ENCODE measurements around the gene TBC1D13. TPM values are rescaled to one million over a fixed set of nuclear protein-coding genes. Genes with fewer than 3 reads are reported as not detected.

The TBC1D13 gene
- total RNA-seq, 6 donors from 2014 or later: 14.7 to 27.0 (median 19.2) TPM

GRCh38 chr9:128764361-128764760 lies 22.7 kb upstream of the TBC1D13 start:
- Histone ChIP-seq H3K27me3 (no peaks in the 10 kb centered on the region), H3K4me1 (peaks cover 0 to 11% (median 0%) of the 10 kb centered on the region in 4 donors), H3K9me3 (no peaks in the 10 kb centered on the region), H3K4me3 (no peak overlapping the region), H3K36me3 (peaks cover 0 to 16% (median 5%) of the 10 kb centered on the region in 4 donors), H3K27ac (no peak overlapping the region)
- 79 to 94% methylated on average over 5 to 6 of the region's 6 CpGs for WGBS, 2 donors
- no peak for ATAC-seq (ENCODE audit: low FRiP score in 2 of 2)
- no peak for DNase-seq
- no peak for TF ChIP-seq POLR2AphosphoS5 (IDR thresholded peaks at IDR 0.05)
- no peak for TF ChIP-seq EP300 (IDR thresholded peaks at IDR 0.05)
- TF ChIP-seq POLR2A (IDR thresholded peaks at IDR 0.05): no peak
- TF ChIP-seq CTCF (IDR thresholded peaks at IDR 0.05): no peak

- peaks cover 7 to 22% (median 9%) of the 10 kb centered on the region in 4 donors for H3K4me1 ChIP-seq
- no peak for DNase-seq
- no peak for ATAC-seq (ENCODE audit: low FRiP score in 2 of 2)
- no peak overlapping the region for H3K27ac ChIP-seq
- WGBS, 2 donors: 59 to 85% methylated on average over 3 of the region's 3 CpGs
- peaks cover 0 to 16% (median 5%) of the 10 kb centered on the region in 4 donors for H3K36me3 ChIP-seq
- no peaks in the 10 kb centered on the region for H3K27me3 ChIP-seq
- no peaks in the 10 kb centered on the region for H3K9me3 ChIP-seq
- no peak for TF ChIP-seq EP300 (IDR thresholded peaks at IDR 0.05)
- TF ChIP-seq POLR2A (IDR thresholded peaks at IDR 0.05): no peak
- H3K4me3 ChIP-seq: no peak overlapping the region
These were observed 21.6 kb upstream of the TBC1D13 start for GRCh38 chr9:128765499-128765898.

- no peak overlapping the region for H3K4me3 ChIP-seq
- peaks cover 0 to 16% (median 2%) of the 10 kb centered on the region in 4 donors for H3K36me3 ChIP-seq
- DNase-seq: no peak
- no peak for TF ChIP-seq POLR2A (IDR thresholded peaks at IDR 0.05)
- TF ChIP-seq POLR2AphosphoS5 (IDR thresholded peaks at IDR 0.05): no peak
- no peak for TF ChIP-seq CTCF (IDR thresholded peaks at IDR 0.05)
- TF ChIP-seq EP300 (IDR thresholded peaks at IDR 0.05): no peak
- no peaks in the 10 kb centered on the region for H3K27me3 ChIP-seq
- H3K27ac ChIP-seq: no peak overlapping the region
- H3K4me1 ChIP-seq: peaks cover 14 to 33% (median 19%) of the 10 kb centered on the region in 4 donors
- no peaks in the 10 kb centered on the region for H3K9me3 ChIP-seq
- ATAC-seq (ENCODE audit: low FRiP score in 2 of 2): no peak
- WGBS, 2 donors: 83 to 95% methylated on average over 6 of the region's 6 CpGs
These were observed 18.4 kb upstream of the TBC1D13 start for GRCh38 chr9:128768606-128769005.

GRCh38 chr9:128770286-128771030 lies 16.6 kb upstream of the TBC1D13 start:
- Histone ChIP-seq H3K9me3 (no peaks in the 10 kb centered on the region), H3K4me1 (peaks cover 14 to 33% (median 19%) of the 10 kb centered on the region in 4 donors), H3K36me3 (peaks cover 0 to 13% (median 1%) of the 10 kb centered on the region in 4 donors), H3K4me3 (peak overlapping the region; percentile 90 to 99 (median 97)), H3K27ac (peak overlapping the region; percentile 94 to 97 (median 96)), H3K27me3 (no peaks in the 10 kb centered on the region)
- TF ChIP-seq POLR2A (IDR thresholded peaks at IDR 0.05): no peak
- TF ChIP-seq EP300 (IDR thresholded peaks at IDR 0.05): no peak
- no peak for TF ChIP-seq CTCF (IDR thresholded peaks at IDR 0.05)
- no peak for TF ChIP-seq POLR2AphosphoS5 (IDR thresholded peaks at IDR 0.05)
- no peak for DNase-seq
- no peak for ATAC-seq (ENCODE audit: low FRiP score in 2 of 2)
- 72 to 83% methylated on average over 11 of the region's 11 CpGs for WGBS, 2 donors

GRCh38 chr9:128771094-128771721 lies 15.8 kb upstream of the TBC1D13 start:
- Histone ChIP-seq H3K4me1 (peaks cover 14 to 33% (median 19%) of the 10 kb centered on the region in 4 donors), H3K27me3 (no peaks in the 10 kb centered on the region), H3K9me3 (peaks cover 0 to 4% (median 0%) of the 10 kb centered on the region in 4 donors), H3K4me3 (peak overlapping the region; percentile 90 to 99 (median 97)), H3K27ac (peak overlapping the region; percentile 94 to 97 (median 96)), H3K36me3 (peaks cover 0 to 9% (median 0%) of the 10 kb centered on the region in 4 donors)
- no peak for DNase-seq
- peak; percentile 19 to 56 for ATAC-seq (ENCODE audit: low FRiP score in 2 of 2)
- 3 to 10% methylated on average over 2 to 28 of the region's 28 CpGs for WGBS, 2 donors
- no peak for TF ChIP-seq POLR2A (IDR thresholded peaks at IDR 0.05)
- TF ChIP-seq POLR2AphosphoS5 (IDR thresholded peaks at IDR 0.05): no peak
- TF ChIP-seq CTCF (IDR thresholded peaks at IDR 0.05): no peak
- TF ChIP-seq EP300 (IDR thresholded peaks at IDR 0.05): no peak

Data from upper lobe of left lung (tissue), 6 donors.